HG03558 (cell line): ENCODE results near the gene SLC38A10.

ENCODE experiments used
- ATAC-seq: cut with Tn5 transposase; IDR thresholded peaks from one replicate; pipeline ENCODE4 v1.9.1; 2021; ENCODE audit warnings: moderate number of reproducible peaks; ENCODE audit not compliant: unreplicated experiment; ENCODE audit errors: extremely low read depth

SLC38A10 gene

DNA sequence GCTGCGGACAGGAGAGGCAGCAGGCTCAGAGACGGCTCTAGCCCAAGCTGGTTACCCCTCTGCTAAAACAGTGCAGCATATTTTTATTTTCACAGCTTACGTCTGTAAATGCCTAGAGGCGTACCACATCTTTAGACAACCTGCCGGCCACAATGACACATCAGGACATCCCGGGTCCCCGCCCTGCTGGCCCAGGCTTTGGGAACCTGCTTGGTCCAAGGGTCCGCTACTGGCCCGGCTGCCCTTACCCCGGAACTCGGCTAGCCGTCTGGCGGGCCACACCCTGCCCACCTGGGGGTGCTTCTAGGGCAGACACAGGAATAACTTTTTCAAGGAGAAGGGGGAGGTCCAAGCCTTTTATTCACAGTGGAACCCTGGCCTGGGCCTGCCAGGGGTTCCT is 76.6 kb downstream of the SLC38A10 start:
- ATAC-seq, result no peak

GRCh38 chr17:81217491-81217890 is 77.6 kb downstream of the SLC38A10 start:
- no peak for ATAC-seq

DNA sequence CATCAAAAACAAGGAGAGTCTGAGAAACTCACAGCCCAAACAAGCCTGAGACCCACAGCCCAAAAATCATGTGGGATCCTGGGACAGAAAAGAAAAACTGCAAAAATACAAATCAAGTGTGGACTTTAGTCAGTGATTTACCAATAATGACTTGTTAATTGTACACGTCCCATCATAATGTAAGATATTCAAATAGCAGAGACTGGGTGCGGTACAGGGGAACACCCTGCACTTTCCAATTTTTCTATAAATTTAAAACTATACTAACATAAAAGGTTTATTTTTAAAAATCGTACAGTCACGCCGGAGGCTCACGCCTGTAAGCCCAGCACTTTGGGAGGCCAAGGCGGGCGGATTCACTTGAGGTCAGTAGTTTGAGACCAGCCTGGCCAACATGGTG is 81.1 kb downstream of the SLC38A10 start:
- no peak for ATAC-seq

DNA sequence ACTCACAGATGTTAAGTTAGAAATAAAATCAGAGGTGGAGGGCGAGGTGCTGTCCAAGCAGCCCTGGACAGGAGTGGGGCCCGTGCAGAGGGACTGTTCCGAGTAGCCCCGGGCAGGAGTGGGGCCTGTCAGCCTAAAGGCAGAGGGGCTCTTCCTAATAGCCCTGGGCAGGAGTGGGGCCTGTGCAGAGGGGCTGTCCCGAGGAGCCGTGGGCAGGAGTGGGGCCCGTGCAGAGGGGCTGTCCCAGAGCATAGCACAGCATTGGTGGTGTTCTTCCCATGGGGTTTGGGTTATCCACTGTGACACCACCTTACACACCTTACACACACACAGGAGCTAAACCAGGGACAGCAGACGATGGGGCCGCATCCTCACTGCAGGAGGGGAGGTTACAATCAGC is 82.7 kb downstream of the SLC38A10 start:
- no peak for ATAC-seq

GRCh38 chr17:81210868-81211267 is 84.2 kb downstream of the SLC38A10 start:
- ATAC-seq, result no peak

DNA sequence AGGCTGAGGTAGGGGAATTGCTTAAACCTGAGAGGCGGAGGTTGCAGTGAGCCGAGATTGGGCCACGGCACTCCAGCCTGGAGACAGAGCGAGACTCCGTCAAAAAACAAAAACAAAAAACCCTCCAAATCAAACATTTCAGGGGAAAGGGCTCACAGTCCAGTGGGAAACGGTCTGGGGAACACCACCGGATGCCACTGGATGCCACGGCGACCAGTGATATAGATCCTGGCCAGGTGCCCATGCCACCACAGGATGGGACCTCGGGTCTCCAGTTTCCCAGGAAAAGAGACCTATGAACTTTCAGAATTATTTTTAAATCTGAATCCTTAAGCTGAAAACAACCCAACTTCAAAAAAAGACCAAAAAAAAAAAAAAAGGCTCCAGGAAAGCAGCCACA is 84.6 kb downstream of the SLC38A10 start:
- no peak for ATAC-seq

DNA sequence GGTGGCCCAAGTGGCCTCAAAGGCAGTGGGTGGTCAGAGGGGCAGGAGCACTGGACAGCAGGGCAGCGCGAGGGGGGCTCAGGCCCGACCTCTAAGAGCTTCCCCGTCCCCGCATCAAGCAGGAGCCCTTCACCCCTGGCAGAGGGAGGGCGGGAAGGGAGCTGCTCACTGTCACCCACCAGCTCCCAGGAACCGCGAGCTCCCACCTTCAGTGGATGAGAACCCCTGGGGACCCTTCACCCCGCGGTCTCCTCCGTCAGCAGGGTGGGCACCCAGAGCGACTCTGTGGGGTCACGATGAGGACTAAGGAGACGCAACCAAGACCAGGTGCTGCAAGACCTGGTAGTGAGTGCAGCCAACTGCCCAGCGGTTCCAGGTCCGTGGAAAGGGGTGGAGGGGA is 86.0 kb downstream of the SLC38A10 start:
- no peak for ATAC-seq

- no peak for ATAC-seq
Observed at GRCh38 chr17:81208651-81209050, 86.5 kb downstream of the SLC38A10 start.

- no peak for ATAC-seq
Observed at GRCh38 chr17:81207610-81208581, 87.2 kb downstream of the SLC38A10 start.

- ATAC-seq, result no peak
Observed at GRCh38 chr17:81206657-81207056, 88.5 kb downstream of the SLC38A10 start.

GRCh38 chr17:81206166-81206565 is 88.9 kb downstream of the SLC38A10 start:
- ATAC-seq, result no peak

DNA sequence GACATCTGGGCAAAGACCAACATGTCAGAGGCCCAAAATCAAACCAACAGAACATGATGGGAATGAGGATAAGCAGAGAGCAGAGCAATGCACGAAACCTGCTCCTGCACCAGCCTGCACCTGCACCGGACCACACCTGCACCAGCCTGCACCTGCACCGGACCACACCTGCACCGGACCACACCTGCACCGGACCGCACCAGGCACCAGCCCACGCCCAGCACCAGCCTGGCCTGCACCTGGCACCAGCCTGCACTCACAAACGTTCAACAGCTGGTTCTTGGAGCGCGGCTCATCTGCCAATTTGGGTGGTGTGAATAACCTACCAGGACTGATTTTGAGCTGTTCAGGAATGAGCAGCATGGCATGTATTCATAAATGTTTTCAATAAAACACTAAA is 90.5 kb downstream of the SLC38A10 start:
- ATAC-seq, result no peak

GRCh38 chr17:81203136-81203535 is 92.0 kb downstream of the SLC38A10 start:
- no peak for ATAC-seq

GRCh38 chr17:81202318-81202717 is 92.8 kb downstream of the SLC38A10 start:
- no peak for ATAC-seq

DNA sequence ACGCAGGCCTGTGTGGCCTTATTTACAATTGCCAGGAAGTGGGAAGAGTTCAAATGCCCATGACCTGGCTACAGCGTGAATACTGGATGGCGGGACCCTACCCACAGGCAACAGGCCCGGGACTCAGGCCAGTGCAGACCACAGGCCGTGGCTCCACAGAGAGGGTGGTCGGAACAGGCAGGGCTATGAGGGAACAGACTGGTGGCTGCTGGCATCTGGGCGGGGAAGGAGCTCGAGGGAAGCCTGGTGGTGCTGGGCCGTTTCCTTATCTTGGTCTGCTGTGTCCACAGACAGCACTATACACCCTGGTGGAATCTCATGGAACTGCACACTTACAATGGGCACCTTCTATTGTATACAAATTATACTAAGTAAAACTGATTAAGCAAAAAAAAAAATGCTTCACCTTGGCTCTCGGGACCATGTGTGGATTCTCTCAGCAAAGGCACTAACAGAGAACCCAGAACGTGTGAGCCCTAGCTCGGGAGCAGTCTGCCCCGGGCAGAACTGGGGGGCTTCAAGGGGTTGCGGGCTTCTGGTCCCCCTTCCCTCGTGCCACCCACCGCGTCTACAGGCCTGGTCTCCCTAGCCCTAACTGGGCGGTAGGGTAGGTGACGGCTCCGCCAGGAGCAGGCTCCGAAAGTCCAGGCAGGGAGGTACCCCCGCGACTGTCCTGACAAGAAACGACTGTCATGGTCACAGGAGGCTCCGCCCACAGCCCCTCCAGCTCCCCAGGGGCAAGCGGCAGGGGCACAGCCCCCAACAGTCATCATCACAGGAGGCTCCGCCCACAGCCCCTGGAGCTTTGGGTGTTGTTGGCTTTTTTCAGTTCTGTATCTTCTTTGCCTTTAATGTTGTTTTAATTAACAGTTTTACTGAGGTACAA is 94.2 kb downstream of the SLC38A10 start:
- no peak for ATAC-seq

DNA sequence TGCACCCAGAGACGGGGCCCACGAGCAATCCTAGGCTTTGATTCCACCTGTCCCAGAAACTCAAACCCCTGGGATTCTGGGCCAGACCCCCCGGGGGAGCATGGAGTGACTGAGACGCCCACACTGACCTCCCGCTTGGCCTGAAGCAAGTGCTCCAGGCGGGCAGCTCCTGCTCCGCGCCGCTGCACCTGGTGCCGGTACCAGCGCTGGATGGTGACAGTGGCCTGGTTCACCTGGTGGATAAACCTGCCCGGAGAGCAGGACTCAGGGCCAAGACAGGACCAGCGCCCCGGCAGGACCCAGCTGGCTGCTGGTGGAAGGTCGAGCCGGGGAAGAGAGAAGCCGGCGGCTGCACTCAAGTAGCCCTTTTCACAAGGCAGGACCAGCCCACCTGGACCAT is 94.9 kb downstream of the SLC38A10 start:
- ATAC-seq, result no peak

GRCh38 chr17:81199482-81199830 is 95.7 kb downstream of the SLC38A10 start:
- ATAC-seq, result no peak

DNA sequence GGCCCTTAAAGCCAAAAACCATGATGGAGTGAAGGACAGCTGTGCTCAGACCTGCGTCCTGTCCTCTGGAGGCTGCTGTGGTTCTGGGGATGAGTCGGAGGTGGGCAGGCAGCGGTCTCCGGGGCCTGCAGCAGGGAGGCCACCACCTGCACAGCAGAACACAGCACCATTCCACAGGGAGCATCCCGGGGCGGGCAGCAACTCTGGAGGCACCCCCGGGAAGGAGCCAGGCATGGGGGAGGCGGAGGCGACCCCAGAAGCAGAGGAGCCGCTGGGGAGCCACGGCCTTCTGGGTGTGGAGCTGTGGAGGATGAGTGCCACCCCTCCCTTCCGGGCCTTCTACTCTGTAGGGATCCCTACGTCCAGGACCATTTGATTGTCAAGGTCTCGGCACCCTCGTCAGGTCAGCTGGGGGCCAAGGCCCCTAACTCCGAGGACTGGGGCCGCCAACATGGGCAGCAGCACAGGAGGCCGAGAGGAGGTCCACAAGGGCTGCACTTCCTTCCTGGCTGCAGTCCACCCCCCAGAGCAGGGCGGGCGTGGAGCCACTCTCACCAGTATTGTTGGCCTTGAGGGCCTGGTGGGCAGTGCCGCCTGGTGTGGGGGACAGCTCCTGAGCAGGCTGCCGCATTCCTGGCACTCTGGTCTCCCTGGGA is 96.2 kb downstream of the SLC38A10 start:
- no peak for ATAC-seq

GRCh38 chr17:81197831-81198490 is 97.1 kb downstream of the SLC38A10 start:
- ATAC-seq, result no peak

DNA sequence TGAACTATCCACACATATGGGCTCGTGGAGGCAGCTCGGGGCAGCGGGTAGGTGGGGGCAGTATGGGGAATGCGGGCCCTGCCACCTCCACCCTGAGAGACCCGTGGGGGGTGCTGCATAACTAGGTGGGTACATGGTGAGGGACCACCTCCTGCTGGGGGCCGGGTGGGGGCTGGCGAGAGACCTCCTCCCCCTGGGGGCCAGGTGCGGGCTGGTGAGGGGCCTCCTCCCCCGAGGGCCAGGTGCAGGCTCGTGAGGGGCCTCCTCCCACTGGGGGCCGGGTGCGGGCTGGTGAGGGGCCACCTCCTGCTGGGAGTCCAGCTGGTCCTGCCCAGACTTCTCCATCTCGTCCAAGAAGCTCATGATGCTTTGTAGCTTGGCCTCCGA is 97.7 kb downstream of the SLC38A10 start:
- no peak for ATAC-seq
